Occipital lobe (tissue), 3 donors: ENCODE measurements around the gene PPP1R12A. TPM values are rescaled to one million over a fixed set of nuclear protein-coding genes. Genes with fewer than 3 reads are reported as not detected.

Experiments
- DNase-seq: peaks from one replicate; lab custom pipeline; 2025; lab: John Stamatoyannopoulos, UW
- small RNA-seq: library from RNA; depleted of rRNA; stranded (forward); fragments of <200 nt; gene quantifications from one replicate; pipeline ENCODE3, GENCODE V24; 2014
- total RNA-seq: library from RNA; depleted of rRNA; stranded (reverse); fragments of >200 nt; gene quantifications from one replicate; pipeline ENCODE4 v1.2.3, GENCODE V29; 2014

The PPP1R12A gene
- total RNA-seq, 1 donor from 2014 or later = 176 TPM

DNA sequence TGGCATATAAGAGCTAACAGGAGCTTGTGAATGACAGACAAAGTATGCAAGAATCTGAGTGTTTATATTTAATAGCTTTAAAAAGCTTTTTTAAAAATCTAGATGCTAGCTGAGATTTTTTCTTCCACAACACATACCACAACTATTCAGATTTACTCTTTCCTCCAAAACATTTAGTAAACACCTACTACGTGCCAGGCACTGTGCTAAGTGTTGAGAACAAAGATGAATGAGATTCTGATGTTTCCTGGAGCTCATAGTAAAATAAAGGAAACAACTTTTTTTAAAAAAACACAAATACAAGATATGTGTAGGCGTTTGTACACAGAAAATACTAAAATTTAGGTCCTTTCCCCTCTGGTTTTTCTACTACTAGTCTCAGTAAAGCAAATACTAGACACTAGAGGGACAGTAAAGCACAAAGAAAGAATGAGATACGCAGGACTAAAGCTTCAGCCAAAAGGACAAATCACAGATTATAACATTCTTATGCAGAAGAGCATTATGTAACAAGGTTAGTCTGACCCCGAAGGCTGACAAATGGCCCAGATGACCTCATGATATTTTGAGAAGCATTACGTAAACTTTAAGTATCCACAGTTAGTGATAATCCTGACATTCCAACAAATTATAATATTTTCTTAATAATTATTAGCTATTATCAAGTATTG is 165.6 kb downstream of the PPP1R12A start:
- DNase-seq = no peak

DNA sequence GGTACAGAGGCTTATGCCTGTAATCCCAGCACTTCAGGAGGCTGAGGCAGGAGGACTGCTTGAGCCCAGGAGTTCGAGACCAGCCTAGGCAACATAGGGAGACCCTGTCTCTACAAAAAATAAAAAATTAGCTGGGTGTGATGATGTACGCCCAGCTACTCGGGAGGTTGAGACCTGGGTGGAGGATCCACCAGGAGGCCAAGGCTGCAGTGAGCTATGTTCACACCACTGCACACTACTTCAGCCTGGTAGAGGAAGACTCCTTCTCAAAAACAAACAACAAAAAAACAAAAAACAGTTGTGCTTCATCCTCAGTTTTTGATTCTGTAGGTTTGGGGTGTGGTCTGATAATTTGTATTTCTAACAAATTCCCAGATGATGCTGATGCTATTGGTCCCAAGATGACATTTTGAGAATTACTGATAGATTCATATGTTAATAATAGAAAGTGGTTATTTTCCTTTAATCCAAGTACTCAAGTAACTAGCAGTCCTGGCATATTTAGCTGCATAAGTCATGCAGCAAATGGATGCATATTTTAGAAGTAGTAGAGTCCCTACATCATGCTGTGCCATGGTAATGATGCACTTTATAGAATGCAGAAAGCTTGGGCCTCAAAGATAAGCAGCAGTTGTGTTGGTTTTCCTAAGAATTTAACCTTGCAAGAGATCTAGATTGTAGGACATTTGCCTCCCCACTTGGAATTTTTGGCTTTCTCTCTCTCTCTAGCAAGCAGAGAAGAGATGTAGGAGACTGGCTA is 168.0 kb downstream of the PPP1R12A start:
- DNase-seq = no peak

DNA sequence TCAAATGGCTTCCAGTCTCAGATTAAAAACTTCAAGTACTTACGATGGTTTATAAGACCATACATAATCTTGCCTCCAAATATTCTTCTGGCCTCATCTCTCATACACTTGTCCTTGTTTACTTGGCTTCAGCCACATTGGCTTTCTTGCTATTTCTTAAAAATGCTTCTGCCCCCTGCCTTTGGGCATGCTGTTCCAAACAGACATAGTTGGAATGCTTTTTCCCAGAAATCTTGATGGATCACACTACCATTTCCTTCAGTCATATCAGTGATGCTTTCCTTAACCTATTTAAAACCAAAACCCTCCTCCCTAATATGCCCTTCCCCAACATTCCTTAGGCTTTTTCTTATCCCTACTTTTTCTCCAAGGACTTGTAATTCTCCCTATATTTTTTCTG is 169.7 kb downstream of the PPP1R12A start:
- DNase-seq = no peak

DNA sequence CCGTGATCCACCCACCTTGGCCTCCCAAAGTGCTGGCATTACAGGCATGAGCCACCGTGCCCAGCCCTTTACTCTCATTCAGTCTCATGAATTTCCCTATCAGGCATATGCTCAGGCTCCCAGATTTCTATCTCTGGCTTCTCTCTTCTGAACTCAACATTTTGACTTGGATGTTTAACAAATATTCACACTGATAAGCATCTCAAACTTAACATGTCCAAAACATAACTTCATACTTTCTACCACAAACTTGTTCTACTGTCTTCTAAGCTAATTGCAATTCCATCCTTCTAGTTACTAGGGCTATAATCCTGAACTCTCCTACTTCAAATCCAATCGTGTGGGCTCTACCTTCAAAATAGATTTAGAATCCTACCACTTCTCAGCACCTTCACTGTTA is 170.3 kb downstream of the PPP1R12A start:
- DNase-seq = no peak

DNA sequence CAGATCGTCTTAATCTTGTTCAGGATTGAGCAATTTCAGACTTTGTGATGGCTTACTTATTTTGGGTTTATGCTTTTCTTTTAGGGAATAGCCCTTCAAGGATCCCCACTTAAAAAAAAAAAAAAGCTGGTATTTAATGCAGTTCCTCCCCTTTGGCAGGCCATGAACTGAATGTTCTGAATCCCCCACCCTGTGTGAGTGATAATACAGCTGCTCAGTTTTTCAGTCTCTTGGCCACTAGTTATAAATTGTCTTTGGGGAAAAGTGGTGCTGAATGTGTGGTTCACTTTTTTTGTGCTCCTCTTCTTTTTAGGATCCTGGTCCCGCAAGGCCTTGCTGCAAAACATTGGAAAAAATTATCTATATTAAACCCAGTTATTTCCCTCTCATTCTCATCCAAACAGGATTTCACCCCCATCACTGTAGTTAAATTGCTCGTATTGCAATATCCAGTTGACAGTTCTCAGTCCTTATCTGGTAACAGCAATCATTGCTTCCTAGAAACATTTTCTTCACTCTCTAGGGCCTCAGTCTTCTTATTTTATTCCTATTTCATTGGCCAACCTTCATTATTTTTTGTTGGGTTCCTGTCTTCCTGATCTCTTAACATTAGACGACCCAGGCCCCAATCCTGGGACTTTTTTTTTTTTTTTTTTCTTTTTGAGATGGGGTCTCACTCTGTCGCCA is 171.0 kb downstream of the PPP1R12A start:
- no peak for DNase-seq

DNA sequence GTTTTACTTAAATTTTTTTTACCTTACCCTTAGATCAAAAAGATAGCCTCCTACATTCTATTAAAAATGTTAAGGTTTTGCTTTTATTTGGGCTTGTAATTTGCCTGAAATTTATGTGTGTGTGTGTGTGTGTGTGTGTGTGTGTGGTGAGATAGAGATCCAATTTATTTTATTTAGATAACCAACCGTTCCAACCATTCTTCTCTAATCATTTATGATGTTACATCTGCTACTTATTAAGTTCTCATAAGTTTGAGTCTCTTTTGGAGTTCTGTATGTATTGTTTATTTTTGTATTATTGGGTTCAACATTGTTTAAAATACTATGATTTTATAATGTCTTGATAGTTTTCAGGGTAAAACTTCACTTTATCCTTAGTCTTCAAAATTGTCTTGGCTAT is 173.6 kb downstream of the PPP1R12A start:
- DNase-seq = no peak

DNA sequence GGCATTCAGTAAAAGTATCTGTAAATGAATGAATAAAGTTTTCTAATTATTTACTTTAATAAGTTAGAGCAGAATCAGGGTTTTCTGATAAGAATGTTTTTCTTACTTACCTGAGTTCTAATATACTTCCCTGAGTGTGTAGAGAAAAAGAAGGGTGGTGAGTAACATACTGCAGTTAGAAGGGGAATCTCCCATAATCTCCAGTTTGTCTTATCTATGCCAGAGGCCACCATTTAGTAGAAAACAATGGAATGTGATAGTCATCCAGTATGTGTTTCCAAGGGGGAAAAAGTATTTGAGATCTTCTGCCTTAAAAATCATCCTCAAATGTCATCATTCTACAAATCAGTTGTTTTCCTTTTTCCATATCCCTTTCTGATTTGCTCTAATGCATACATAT is 187.6 kb downstream of the PPP1R12A start:
- DNase-seq = no peak

DNA sequence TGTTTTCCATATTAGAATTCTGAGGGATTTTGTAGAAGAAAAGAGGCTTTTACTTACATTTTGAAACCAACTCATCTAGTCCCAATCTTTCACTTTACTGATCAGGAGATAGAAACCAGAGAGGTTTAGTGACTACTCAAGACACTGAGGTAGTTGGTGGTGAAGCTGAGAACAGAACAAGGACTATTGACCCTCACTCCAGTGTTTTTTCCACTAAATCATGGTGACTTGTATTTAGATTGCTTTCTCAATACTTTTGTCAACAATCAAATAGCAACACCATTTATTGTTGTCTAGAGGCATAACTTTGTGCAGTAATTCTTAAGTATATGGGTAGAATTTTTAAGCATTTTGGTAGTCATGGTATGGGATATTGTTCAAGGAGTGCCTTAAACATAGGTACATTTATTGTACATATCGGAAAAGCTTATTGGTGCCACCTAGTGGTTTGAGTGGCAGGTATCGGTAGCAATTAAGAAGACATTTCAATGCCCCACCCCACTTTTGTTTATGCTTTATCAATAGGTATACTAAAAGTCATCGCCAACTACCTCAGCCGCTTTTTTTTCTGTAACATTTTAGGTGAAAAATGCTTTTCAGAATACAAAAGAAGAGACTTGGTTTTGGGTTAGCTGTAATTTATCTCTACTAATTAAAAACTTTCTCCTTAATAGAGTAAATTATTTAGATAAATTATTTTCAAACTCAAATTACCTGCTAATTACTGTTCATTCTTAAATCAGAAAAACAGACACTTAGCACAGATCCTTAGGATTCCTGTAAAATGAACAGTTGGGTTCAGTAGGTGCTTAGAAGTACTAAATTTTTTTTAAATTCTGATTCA is 196.8 kb downstream of the PPP1R12A start:
- DNase-seq = no peak

DNA sequence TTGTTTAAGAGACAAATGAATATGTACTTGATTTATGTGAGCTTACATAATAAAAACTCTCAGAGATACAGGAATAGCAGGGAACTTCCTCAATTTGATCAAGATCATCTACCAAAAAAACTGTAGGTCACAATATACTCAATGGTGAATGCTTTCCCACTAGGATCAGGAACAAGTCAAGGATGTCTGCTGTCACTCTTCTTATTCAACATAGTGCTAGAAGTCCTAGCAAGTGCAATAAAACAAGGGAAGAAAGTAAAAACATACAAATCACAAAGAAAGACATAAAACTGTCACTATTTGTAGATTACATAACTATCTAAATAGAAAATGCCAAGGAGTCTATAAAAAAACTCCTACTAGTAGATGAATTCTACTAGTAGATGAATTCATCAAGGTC is 202.3 kb downstream of the PPP1R12A start:
- DNase-seq = no peak

DNA sequence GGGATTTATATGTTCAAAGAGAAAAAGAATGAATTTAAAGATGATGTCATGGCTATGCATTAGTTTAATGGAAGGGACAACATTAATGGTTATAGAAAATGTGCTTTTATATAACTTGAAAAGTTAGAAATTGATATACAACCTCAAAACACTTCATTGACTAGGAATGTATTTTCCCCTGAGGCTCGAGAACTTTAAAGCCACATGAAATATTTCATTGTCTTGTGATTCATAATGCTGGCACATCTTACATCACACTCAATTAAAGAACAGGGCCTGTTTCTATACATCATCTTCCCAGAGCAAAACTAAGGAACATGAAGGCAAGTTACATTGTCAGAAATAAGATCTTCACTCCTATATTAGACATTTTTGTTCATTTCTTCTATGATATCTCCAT is 208.9 kb downstream of the PPP1R12A start:
- DNase-seq = no peak

Small RNAs within 50 kb of the gene (small RNA-seq; reads per million reads assigned to genes)
- gene RNA5SP363 = not detected

Other genes with a start within 250 kb of the PPP1R12A start
- 21.1 TPM for gene PAWR, start 244.1 kb downstream of the PPP1R12A start, total RNA-seq
- 0.62 TPM for gene OTOGL, start 164.4 kb upstream of the PPP1R12A start, total RNA-seq